GM23338 (cell line): ENCODE data around the gene SMG6. TPM values are rescaled to one million over a fixed set of nuclear protein-coding genes. Genes with fewer than 3 reads are reported as not detected.

ENCODE experiments used
- ATAC-seq: fragments of 200-7000 bp; cut with Tn5 transposase; 3 replicates; pipeline ENCODE4 v1.9.1; 2020
- DNase-seq: peaks from one replicate; pipeline ENCODE4 v3.0.0-alpha.2; 2015; ENCODE audit warnings: low spot score
- H2AFZ ChIP-seq: fragments of 200-600 bp; sonication (generic); 2 replicates; pipeline ENCODE4 v1.8.0; 2016; ENCODE audit warnings: antibody characterized with exemption, mild to moderate bottlenecking, moderate library complexity
- H3F3A ChIP-seq: fragments of 200-600 bp; sonication (generic); replicated peaks from 2 replicates; pipeline ENCODE4 v1.8.0; 2017; ENCODE audit warnings: antibody characterized with exemption, mixed run types, low read depth
- H3K27ac ChIP-seq: fragments of 200-600 bp; sonication (generic); 2 replicates; pipeline ENCODE4 v1.6.1; 2016; ENCODE audit warnings: low read depth
- H3K27me3 ChIP-seq: fragments of 200-600 bp; sonication (generic); 2 replicates; pipeline ENCODE4 v1.8.0; 2016; ENCODE audit warnings: mild to moderate bottlenecking, mixed run types, moderate library complexity; ENCODE audit not compliant: insufficient read depth
- H3K36me3 ChIP-seq: fragments of 200-600 bp; sonication (generic); 2 replicates; pipeline ENCODE4 v1.8.0; 2016; ENCODE audit warnings: mild to moderate bottlenecking; ENCODE audit not compliant: insufficient read depth
- H3K4me1 ChIP-seq: fragments of 200-600 bp; sonication (generic); 2 replicates; pipeline ENCODE4 v1.8.0; 2016; ENCODE audit warnings: mild to moderate bottlenecking, moderate library complexity; ENCODE audit not compliant: insufficient read depth
- H3K4me2 ChIP-seq: fragments of 200-600 bp; sonication (generic); 2 replicates; pipeline ENCODE4 v1.7.1; 2017; ENCODE audit warnings: mixed run types
- H3K4me3 ChIP-seq: fragments of 200-600 bp; sonication (generic); 2 replicates; pipeline ENCODE4 v1.6.1; 2016; ENCODE audit warnings: mixed run types
- H3K79me2 ChIP-seq: fragments of 200-600 bp; sonication (generic); replicated peaks from 2 replicates; pipeline ENCODE4 v1.8.0; 2017; ENCODE audit warnings: mild to moderate bottlenecking; ENCODE audit not compliant: insufficient read depth
- H3K9me2 ChIP-seq: fragments of 200-600 bp; sonication (generic); 2 replicates; pipeline ENCODE4 v1.8.0; 2017; ENCODE audit not compliant: insufficient read depth
- H4K20me1 ChIP-seq: fragments of 200-600 bp; sonication (generic); replicated peaks from 2 replicates; pipeline ENCODE4 v1.8.0; 2017; ENCODE audit warnings: mild to moderate bottlenecking; ENCODE audit not compliant: insufficient read depth
- H3K27ac Mint-ChIP-seq: 2 replicates; pipeline ENCODE4 v1.8.0; 2020; ENCODE audit warnings: inconsistent platforms, mild to moderate bottlenecking, moderate library complexity, mixed read lengths
- H3K27me3 Mint-ChIP-seq: 3 replicates; pipeline ENCODE4 v1.8.0; 2022; ENCODE audit warnings: low read depth, mild to moderate bottlenecking, moderate library complexity, mixed read lengths, inconsistent platforms; ENCODE audit not compliant: insufficient read depth, poor library complexity
- H3K36me3 Mint-ChIP-seq: 3 replicates; pipeline ENCODE4 v1.8.0; 2021; ENCODE audit warnings: low read depth, mild to moderate bottlenecking, inconsistent platforms, moderate library complexity, mixed read lengths
- H3K4me1 Mint-ChIP-seq: 3 replicates; pipeline ENCODE4 v1.8.0; 2020; ENCODE audit warnings: mild to moderate bottlenecking, inconsistent platforms, mixed read lengths
- H3K4me3 Mint-ChIP-seq: 3 replicates; pipeline ENCODE4 v1.8.0; 2021; ENCODE audit warnings: moderate library complexity, mild to moderate bottlenecking, inconsistent platforms, mixed read lengths
- H3K9me3 Mint-ChIP-seq: 3 replicates; pipeline ENCODE4 v1.8.0; 2020; ENCODE audit warnings: moderate library complexity, mild to moderate bottlenecking, inconsistent platforms, mixed read lengths
- CTCF ChIP-seq, 2 experiments: fragments of 200-600 bp in 1 of 2; sonication (generic) in 1 of 2; conservative IDR thresholded peaks; 2 replicates each; pipeline versions ENCODE4 v1.5.1 to v1.6.1; 2016 to 2017; ENCODE audit warnings: antibody characterized with exemption in 2 of 2, low read depth in 2 of 2, mild to moderate bottlenecking in 2 of 2, moderate library complexity in 1 of 2
- JUNB ChIP-seq: IDR thresholded peaks from one replicate; pipeline ENCODE4 v1.6.1; 2016; ENCODE audit warnings: antibody characterized with exemption; ENCODE audit not compliant: unreplicated experiment
- NANOG ChIP-seq: IDR thresholded peaks from 2 replicates; pipeline ENCODE4 v1.6.1; 2016; ENCODE audit warnings: antibody characterized with exemption, borderline replicate concordance
- POLR2AphosphoS5 ChIP-seq: IDR thresholded peaks from 2 replicates; pipeline ENCODE4 v1.6.1; 2016; ENCODE audit warnings: antibody characterized with exemption, low read depth
- STAT1 ChIP-seq: IDR thresholded peaks from one replicate; pipeline ENCODE4 v1.6.1; 2016; ENCODE audit warnings: antibody characterized with exemption; ENCODE audit not compliant: unreplicated experiment
- ZNF114 ChIP-seq: fragments of 250-450 bp; sonication (Bioruptor Pico); IDR thresholded peaks from 2 replicates; pipeline ENCODE4 v1.5.0; 2020; ENCODE audit warnings: mild to moderate bottlenecking, moderate library complexity
- ZNF331 ChIP-seq: fragments of 250-450 bp; sonication (Bioruptor Pico); IDR thresholded peaks from 2 replicates; pipeline ENCODE4 v1.5.0; 2020; ENCODE audit warnings: low read depth, mild to moderate bottlenecking, moderate library complexity
- ZNF462 ChIP-seq: fragments of 250-450 bp; sonication (Bioruptor Pico); IDR thresholded peaks from 2 replicates; pipeline ENCODE4 v1.5.0; 2020; ENCODE audit warnings: mild to moderate bottlenecking, moderate library complexity
- polyA plus RNA-seq: library from polyadenylated mRNA; unstranded; fragments of >200 nt; fragmentation: Nextera tagmentation; extraction: Ambion mirVana; gene quantifications from 2 replicates; pipeline ENCODE4 v1.2.1, GENCODE V29; 2016
- total RNA-seq: library from RNA; depleted of rRNA; stranded (reverse); fragments of >200 nt; shearing (Covaris generic); gene quantifications from 2 replicates; pipeline ENCODE4 v1.2.3, GENCODE V29; 2014

Gene SMG6
- total and polyA plus RNA-seq, 2 experiments from 2014 or later = 10.4 to 43.1 TPM

GRCh38 chr17:2092253-2092652 lies 211.3 kb downstream of the SMG6 start (continued):
- TF ChIP-seq CTCF (conservative IDR thresholded peaks at IDR 0.05; ENCODE audit: low read depth in 2 of 2) = peak in 1 of 2 experiments; percentile 39; a peak in 3 of 4 replicates

GRCh38 chr17:2090804-2091534 lies 212.6 kb downstream of the SMG6 start:
- H3K4me2 ChIP-seq = peak overlapping the region; percentile 17
- 0 out of 2 replicates have a peak, but pooled peaks cover 2% of the 10 kb centered on the region for H3F3A ChIP-seq
- no peaks in the 10 kb centered on the region for H3K27me3 ChIP-seq
- no peak overlapping the region for H2AFZ ChIP-seq
- no peaks in the 10 kb centered on the region for H3K79me2 ChIP-seq
- Mint-ChIP-seq H3K9me3 (no peaks in the 10 kb centered on the region), H3K36me3 (no peaks in the 10 kb centered on the region; the same call in 2 of the 3 replicates), H3K4me1 (peaks cover 51% of the 10 kb centered on the region), H3K27ac (peak overlapping the region; percentile 83), H3K4me3 (peak overlapping the region; percentile 3; the same call in 1 of the 3 replicates), H3K27me3 (peaks cover 7% of the 10 kb centered on the region)
- peak overlapping the region; percentile 10; the same call in 1 of the 2 replicates for H3K27ac ChIP-seq
- TF ChIP-seq STAT1 (no peak), ZNF331 (CRISPR knock-in tag) (no peak), CTCF (conservative IDR thresholded peaks at IDR 0.05; ENCODE audit: low read depth in 2 of 2) (0 out of 4 replicates have a peak, but pooled peaks have one; percentile 2 to 13), JUNB (no peak)
- H3K4me3 ChIP-seq = no peak overlapping the region
- H3K36me3 ChIP-seq = no peaks in the 10 kb centered on the region
- peak; percentile 89 for DNase-seq
- H3K4me1 ChIP-seq = peaks cover 23% of the 10 kb centered on the region
- H3K9me2 ChIP-seq = no peaks in the 10 kb centered on the region
- ATAC-seq = peak; percentile 75
- no peaks in the 10 kb centered on the region for H4K20me1 ChIP-seq

- H3K4me2 ChIP-seq = peak overlapping the region; percentile 17
- no peaks in the 10 kb centered on the region for H3K27me3 ChIP-seq
- no peaks in the 10 kb centered on the region for H4K20me1 ChIP-seq
- H3K79me2 ChIP-seq = no peaks in the 10 kb centered on the region
- H3K9me3 Mint-ChIP-seq = no peaks in the 10 kb centered on the region
- peaks cover 43% of the 10 kb centered on the region for H3K4me1 Mint-ChIP-seq
- H3K27ac Mint-ChIP-seq = peak overlapping the region; percentile 80
- no peak overlapping the region for H2AFZ ChIP-seq
- H3K36me3 ChIP-seq = no peaks in the 10 kb centered on the region
- DNase-seq = no peak
- no peaks in the 10 kb centered on the region; the same call in 2 of the 3 replicates for H3K36me3 Mint-ChIP-seq
- H3K27me3 Mint-ChIP-seq = peaks cover 5% of the 10 kb centered on the region
- no peaks in the 10 kb centered on the region for H3K9me2 ChIP-seq
- H3F3A ChIP-seq = 0 out of 2 replicates have a peak, but pooled peaks cover 2% of the 10 kb centered on the region
- peak; percentile 7; the same call in 1 of the 3 replicates for ATAC-seq
- H3K4me3 ChIP-seq = no peak overlapping the region
- H3K4me1 ChIP-seq = peaks cover 18% of the 10 kb centered on the region
- no peak overlapping the region for H3K4me3 Mint-ChIP-seq
- H3K27ac ChIP-seq = 0 out of 2 replicates have a peak overlapping the region, but pooled peaks have one; percentile 10
- TF ChIP-seq ZNF114 (CRISPR knock-in tag) = no peak
- no peak for TF ChIP-seq NANOG
- TF ChIP-seq ZNF331 (CRISPR knock-in tag) = no peak
- no peak for TF ChIP-seq ZNF462 (CRISPR knock-in tag)
- TF ChIP-seq POLR2AphosphoS5 = no peak
These were observed 213.4 kb downstream of the SMG6 start for GRCh38 chr17:2090210-2090641.
